Measurements from ENCODE around the gene MAP2K4.

MAP2K4 gene

DNA sequence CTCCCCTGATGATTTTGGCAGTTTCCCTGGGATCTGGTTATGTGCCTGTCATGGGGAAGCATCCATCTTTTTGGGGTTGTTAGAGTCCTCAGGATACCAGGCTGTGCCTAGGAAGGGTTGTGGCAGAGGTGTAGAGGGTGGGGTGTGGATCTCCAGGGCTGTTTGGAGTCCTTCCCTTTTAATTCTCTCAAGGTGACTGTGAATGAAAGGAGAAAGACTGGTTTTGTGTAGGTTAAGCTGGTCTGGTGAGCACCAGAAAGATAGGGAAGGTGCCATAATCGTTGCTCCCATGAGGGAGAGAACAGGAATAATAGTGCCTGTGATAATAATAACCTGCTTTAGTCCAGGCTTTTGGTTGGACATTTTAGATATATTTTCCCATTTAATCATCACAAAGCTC lies 7.0 kb downstream of the MAP2K4 start:
- no peak for TF ChIP-seq ZNF785 (tag by site-specific recombination; IDR thresholded peaks at IDR 0.05)
- TF ChIP-seq ZNF169 (tag by site-specific recombination; IDR thresholded peaks at IDR 0.05) = no peak
- no peak for TF ChIP-seq ZNF549 (tag by site-specific recombination; IDR thresholded peaks at IDR 0.05)
- TF ChIP-seq, protein P1, sequence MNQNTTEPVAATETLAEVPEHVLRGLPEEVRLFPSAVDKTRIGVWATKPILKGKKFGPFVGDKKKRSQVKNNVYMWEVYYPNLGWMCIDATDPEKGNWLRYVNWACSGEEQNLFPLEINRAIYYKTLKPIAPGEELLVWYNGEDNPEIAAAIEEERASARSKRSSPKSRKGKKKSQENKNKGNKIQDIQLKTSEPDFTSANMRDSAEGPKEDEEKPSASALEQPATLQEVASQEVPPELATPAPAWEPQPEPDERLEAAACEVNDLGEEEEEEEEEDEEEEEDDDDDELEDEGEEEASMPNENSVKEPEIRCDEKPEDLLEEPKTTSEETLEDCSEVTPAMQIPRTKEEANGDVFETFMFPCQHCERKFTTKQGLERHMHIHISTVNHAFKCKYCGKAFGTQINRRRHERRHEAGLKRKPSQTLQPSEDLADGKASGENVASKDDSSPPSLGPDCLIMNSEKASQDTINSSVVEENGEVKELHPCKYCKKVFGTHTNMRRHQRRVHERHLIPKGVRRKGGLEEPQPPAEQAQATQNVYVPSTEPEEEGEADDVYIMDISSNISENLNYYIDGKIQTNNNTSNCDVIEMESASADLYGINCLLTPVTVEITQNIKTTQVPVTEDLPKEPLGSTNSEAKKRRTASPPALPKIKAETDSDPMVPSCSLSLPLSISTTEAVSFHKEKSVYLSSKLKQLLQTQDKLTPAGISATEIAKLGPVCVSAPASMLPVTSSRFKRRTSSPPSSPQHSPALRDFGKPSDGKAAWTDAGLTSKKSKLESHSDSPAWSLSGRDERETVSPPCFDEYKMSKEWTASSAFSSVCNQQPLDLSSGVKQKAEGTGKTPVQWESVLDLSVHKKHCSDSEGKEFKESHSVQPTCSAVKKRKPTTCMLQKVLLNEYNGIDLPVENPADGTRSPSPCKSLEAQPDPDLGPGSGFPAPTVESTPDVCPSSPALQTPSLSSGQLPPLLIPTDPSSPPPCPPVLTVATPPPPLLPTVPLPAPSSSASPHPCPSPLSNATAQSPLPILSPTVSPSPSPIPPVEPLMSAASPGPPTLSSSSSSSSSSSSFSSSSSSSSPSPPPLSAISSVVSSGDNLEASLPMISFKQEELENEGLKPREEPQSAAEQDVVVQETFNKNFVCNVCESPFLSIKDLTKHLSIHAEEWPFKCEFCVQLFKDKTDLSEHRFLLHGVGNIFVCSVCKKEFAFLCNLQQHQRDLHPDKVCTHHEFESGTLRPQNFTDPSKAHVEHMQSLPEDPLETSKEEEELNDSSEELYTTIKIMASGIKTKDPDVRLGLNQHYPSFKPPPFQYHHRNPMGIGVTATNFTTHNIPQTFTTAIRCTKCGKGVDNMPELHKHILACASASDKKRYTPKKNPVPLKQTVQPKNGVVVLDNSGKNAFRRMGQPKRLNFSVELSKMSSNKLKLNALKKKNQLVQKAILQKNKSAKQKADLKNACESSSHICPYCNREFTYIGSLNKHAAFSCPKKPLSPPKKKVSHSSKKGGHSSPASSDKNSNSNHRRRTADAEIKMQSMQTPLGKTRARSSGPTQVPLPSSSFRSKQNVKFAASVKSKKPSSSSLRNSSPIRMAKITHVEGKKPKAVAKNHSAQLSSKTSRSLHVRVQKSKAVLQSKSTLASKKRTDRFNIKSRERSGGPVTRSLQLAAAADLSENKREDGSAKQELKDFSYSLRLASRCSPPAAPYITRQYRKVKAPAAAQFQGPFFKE (tag by site-specific recombination; IDR thresholded peaks at IDR 0.05; ENCODE audit: borderline replicate concordance) = no peak
- no peak for TF ChIP-seq ZNF510 (tag by site-specific recombination; IDR thresholded peaks at IDR 0.05; ENCODE audit: insufficient replicate concordance)
- TF ChIP-seq ZNF175 (tag by site-specific recombination; IDR thresholded peaks at IDR 0.05) = no peak
- TF ChIP-seq, protein P2, sequence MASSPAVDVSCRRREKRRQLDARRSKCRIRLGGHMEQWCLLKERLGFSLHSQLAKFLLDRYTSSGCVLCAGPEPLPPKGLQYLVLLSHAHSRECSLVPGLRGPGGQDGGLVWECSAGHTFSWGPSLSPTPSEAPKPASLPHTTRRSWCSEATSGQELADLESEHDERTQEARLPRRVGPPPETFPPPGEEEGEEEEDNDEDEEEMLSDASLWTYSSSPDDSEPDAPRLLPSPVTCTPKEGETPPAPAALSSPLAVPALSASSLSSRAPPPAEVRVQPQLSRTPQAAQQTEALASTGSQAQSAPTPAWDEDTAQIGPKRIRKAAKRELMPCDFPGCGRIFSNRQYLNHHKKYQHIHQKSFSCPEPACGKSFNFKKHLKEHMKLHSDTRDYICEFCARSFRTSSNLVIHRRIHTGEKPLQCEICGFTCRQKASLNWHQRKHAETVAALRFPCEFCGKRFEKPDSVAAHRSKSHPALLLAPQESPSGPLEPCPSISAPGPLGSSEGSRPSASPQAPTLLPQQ (tag by site-specific recombination; IDR thresholded peaks at IDR 0.05) = no peak
- TF ChIP-seq ZNF324 (tag by site-specific recombination; IDR thresholded peaks at IDR 0.05) = no peak
- TF ChIP-seq KLF9 (tag by site-specific recombination; IDR thresholded peaks at IDR 0.05; ENCODE audit: low read depth) = no peak
- no peak for TF ChIP-seq ZNF155 (tag by site-specific recombination; IDR thresholded peaks at IDR 0.05)
- no peak for TF ChIP-seq GLIS1 (tag by site-specific recombination; IDR thresholded peaks at IDR 0.05)
- CTCF ChIA-PET = interaction anchor here (0.6 to 1.4 kb wide), 5 partner anchors 9 to 1411 kb away, joined by 3 to 7 read pairs (median 3); no protein-coding TSS in a partner anchor
- peaks cover 8 to 10% of the 10 kb centered on the region in 2 experiments for H3K36me3 ChIP-seq (ENCODE audit: control insufficient read depth in 2 of 2, insufficient read depth in 1 of 2, low read length in 2 of 2)
- no peak overlapping the region for H3K27ac ChIP-seq (ENCODE audit: extremely low read depth, low read depth, low read length)
- H3K4me3 ChIP-seq (ENCODE audit: low read depth, low read length) = no peak overlapping the region
- no peaks in the 10 kb centered on the region for H3K9me3 ChIP-seq (ENCODE audit: control insufficient read depth, insufficient read depth, low read depth, low read length)
- H3K4me1 ChIP-seq (ENCODE audit: control insufficient read depth, insufficient read depth, low read length) = peaks cover 35% of the 10 kb centered on the region
- POLR2A ChIA-PET = interaction anchor here (0.8 kb wide), 1 partner anchor 30 kb away, joined by 3 read pairs; the partner anchor contains the start of gene ZNF18

DNA sequence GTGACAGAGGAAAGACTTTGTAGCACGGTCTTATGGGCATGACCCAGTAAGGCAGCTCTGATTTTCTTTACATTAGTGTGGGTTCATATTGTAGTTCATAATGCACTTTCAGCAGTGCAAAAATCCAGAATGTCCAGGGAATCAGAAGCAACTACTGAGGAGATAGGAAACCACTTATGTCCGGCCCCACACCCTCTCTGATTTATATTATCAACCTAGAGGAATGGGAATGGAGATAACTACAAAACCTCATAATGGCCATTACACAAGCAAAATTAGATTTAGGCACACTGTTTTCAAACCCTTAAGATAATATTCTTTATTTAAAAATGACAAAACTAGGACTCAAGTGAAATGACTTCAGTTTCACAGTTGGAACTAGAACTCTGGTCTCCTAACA lies 7.9 kb downstream of the MAP2K4 start:
- POLR2A ChIA-PET = no interaction called here
- Histone ChIP-seq H3K27ac (ENCODE audit: extremely low read depth, low read depth, low read length) (no peak overlapping the region), H3K4me3 (ENCODE audit: low read depth, low read length) (no peak overlapping the region), H3K9me3 (ENCODE audit: control insufficient read depth, insufficient read depth, low read depth, low read length) (no peaks in the 10 kb centered on the region), H3K36me3 (ENCODE audit: control insufficient read depth in 2 of 2, insufficient read depth in 1 of 2, low read length in 2 of 2) (peaks cover 6 to 11% of the 10 kb centered on the region in 2 experiments), H3K4me1 (ENCODE audit: control insufficient read depth, insufficient read depth, low read length) (peaks cover 32% of the 10 kb centered on the region)
- TF ChIP-seq ZNF416 (tag by site-specific recombination; IDR thresholded peaks at IDR 0.05) (no peak), ZNF626 (tag by site-specific recombination; IDR thresholded peaks at IDR 0.05) (no peak), ZNF707 (tag by site-specific recombination; IDR thresholded peaks at IDR 0.05) (no peak), ZNF146 (tag by site-specific recombination; IDR thresholded peaks at IDR 0.05) (no peak), ZNF248 (tag by site-specific recombination; IDR thresholded peaks at IDR 0.05) (no peak)
- TF ChIP-seq, protein P2 (tag by site-specific recombination; IDR thresholded peaks at IDR 0.05) = no peak
- TF ChIP-seq, protein P3, sequence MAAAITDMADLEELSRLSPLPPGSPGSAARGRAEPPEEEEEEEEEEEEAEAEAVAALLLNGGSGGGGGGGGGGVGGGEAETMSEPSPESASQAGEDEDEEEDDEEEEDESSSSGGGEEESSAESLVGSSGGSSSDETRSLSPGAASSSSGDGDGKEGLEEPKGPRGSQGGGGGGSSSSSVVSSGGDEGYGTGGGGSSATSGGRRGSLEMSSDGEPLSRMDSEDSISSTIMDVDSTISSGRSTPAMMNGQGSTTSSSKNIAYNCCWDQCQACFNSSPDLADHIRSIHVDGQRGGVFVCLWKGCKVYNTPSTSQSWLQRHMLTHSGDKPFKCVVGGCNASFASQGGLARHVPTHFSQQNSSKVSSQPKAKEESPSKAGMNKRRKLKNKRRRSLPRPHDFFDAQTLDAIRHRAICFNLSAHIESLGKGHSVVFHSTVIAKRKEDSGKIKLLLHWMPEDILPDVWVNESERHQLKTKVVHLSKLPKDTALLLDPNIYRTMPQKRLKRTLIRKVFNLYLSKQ (tag by site-specific recombination; IDR thresholded peaks at IDR 0.05; ENCODE audit: borderline replicate concordance) = no peak
- TF ChIP-seq, protein P4, sequence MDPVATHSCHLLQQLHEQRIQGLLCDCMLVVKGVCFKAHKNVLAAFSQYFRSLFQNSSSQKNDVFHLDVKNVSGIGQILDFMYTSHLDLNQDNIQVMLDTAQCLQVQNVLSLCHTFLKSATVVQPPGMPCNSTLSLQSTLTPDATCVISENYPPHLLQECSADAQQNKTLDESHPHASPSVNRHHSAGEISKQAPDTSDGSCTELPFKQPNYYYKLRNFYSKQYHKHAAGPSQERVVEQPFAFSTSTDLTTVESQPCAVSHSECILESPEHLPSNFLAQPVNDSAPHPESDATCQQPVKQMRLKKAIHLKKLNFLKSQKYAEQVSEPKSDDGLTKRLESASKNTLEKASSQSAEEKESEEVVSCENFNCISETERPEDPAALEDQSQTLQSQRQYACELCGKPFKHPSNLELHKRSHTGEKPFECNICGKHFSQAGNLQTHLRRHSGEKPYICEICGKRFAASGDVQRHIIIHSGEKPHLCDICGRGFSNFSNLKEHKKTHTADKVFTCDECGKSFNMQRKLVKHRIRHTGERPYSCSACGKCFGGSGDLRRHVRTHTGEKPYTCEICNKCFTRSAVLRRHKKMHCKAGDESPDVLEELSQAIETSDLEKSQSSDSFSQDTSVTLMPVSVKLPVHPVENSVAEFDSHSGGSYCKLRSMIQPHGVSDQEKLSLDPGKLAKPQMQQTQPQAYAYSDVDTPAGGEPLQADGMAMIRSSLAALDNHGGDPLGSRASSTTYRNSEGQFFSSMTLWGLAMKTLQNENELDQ (tag by site-specific recombination; IDR thresholded peaks at IDR 0.05; ENCODE audit: low read depth) = no peak
- CTCF ChIA-PET = no interaction called here
